Measurements from ENCODE around the gene PEG3.

The PEG3 gene

GRCh38 chr19:56806639-56807038 is 33.9 kb downstream of the PEG3 start:
- DNase-seq, result no peak
